ENCODE data around the gene SASH1. TPM values are rescaled to one million over a fixed set of nuclear protein-coding genes. Genes with fewer than 3 reads are reported as not detected.

Gene SASH1
- total and polyA plus RNA-seq, 9 of the 15 experiments (the other 6 are each of a cell fraction or from before 2014, with no cell fraction given), result 0.35 to 3.5 (median 1.6) TPM

DNA sequence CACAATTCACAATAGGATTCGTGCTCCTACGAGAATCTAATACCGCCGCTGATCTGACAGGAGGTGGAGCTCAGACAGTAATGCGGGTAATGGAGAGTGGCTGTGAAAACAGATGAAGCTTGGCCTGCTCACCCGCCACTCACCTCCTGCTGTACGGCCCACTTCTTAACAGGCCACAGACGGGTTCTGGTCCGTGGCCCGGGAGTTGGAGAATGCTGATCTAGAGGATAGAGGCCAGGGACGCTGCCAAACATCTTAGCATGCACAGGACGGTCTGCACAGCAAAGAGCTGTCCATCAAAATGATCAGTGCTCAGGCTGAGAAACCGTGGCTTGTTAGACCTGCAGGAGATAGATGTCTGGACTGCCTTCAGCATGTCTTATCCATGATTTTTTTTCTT, 186.4 kb downstream of the SASH1 start:
- peak; percentile 48; the same call in 1 of the 2 replicates for TF ChIP-seq PKNOX1 (IDR thresholded peaks at IDR 0.05)
- no peak for TF ChIP-seq ZNF77 (CRISPR knock-in tag; IDR thresholded peaks at IDR 0.05)
- peaks cover 0 to 4% of the 10 kb centered on the region in 2 experiments; a peak in 3 of 5 replicates for H3K4me1 ChIP-seq (replicated peaks in 1 of 2; ENCODE audit: control insufficient read depth in 2 of 2, insufficient read depth in 2 of 2, low read length in 2 of 2)
- H3K9ac ChIP-seq (ENCODE audit: insufficient read depth in 1 of 2, low read depth in 2 of 2, low read length in 2 of 2), result no peak overlapping the region
- no peaks in the 10 kb centered on the region for H3K9me1 ChIP-seq (ENCODE audit: control insufficient read depth, insufficient read depth, low read length)
- in situ Hi-C loops (cut with MboI), result no loop called here
- DNase-seq (ENCODE audit: extremely low read depth in 1 of 4, low spot score in 3 of 4), result no peak
- H3K27me3 ChIP-seq (ENCODE audit: control insufficient read depth in 2 of 2, insufficient read depth in 2 of 2, low read length in 2 of 2), result peaks cover 0 to 9% of the 10 kb centered on the region in 2 experiments; a peak in 2 of 5 replicates
- no peak overlapping the region for H3K4me3 ChIP-seq
- no peak for FAIRE-seq
- H4K20me1 ChIP-seq (replicated peaks; ENCODE audit: control insufficient read depth, insufficient read depth, low read length), result no peaks in the 10 kb centered on the region
- H3K9me3 ChIP-seq (replicated peaks; ENCODE audit: control insufficient read depth, insufficient read depth, low read depth, low read length), result no peaks in the 10 kb centered on the region
- CTCF ChIA-PET (ENCODE audit: low intra/inter-chr PET ratio), result interaction anchor here (0.5 kb wide), 1 partner anchor 1020 kb away, joined by 6 read pairs; no protein-coding TSS in a partner anchor
- no peak overlapping the region for H3K4me2 ChIP-seq (ENCODE audit: insufficient read depth, low read length)
- WGBS (ENCODE audit: insufficient coverage, low coverage, missing lambda C conversion rate), result 44% methylated on average over 13 of the region's 13 CpGs
- H3K27ac ChIP-seq (ENCODE audit: extremely low read depth, low read depth, low read length), result no peak overlapping the region
- POLR2A ChIA-PET, result interaction anchor here (1.0 kb wide), 1 partner anchor 1072 kb away, joined by 4 read pairs; no protein-coding TSS in a partner anchor
- intact Hi-C loops (cut with micrococcal nuclease), result no loop called here
- H2AFZ ChIP-seq (ENCODE audit: low read depth, low read length), result no peak overlapping the region
- no peak for ATAC-seq
- no peaks in the 10 kb centered on the region for H3K36me3 ChIP-seq (ENCODE audit: control insufficient read depth, insufficient read depth, low read length)
- H3K79me2 ChIP-seq (ENCODE audit: control insufficient read depth, insufficient read depth, low read length), result no peaks in the 10 kb centered on the region
- BruUV-seq (replicated peaks), result no TSS peak

DNA sequence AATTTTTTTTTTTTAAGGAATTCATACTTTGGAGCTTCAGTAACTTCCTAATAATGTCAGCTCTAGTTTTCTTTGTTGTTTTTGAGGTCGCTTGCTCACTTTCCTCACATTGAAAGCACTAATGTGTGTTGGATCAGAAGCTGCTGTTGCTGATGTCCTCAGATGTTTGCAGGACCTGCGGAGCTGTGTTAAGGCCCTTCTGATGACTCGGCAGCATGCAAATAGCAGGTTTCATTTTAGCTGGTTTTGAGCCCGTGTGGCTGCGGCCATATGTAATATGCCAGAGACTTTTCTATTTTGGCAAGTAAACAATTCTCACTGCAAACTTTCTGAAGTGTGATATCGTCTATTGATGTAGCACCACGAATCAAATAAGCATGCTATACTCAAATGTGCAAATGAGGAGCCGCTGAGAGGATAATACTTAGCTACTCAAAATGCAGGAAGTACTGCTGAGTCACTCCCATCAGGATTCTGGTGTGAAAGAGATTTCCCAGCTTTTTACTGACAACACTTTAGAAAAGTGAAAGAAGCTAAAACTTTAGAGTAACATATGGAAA, 187.8 kb downstream of the SASH1 start:
- CTCF ChIA-PET (ENCODE audit: low intra/inter-chr PET ratio), result no interaction called here
- peak; percentile 73 for FAIRE-seq
- POLR2A ChIA-PET, result interaction anchor here (0.7 to 1.2 kb wide), 3 partner anchors 8 to 13 kb away, joined by 3 to 5 read pairs (median 3); no protein-coding TSS in a partner anchor

More for the DNA sequence above, 187.8 kb downstream of the SASH1 start:
- H3K9ac ChIP-seq (ENCODE audit: insufficient read depth in 1 of 2, low read depth in 2 of 2, low read length in 2 of 2), result peak overlapping the region; percentile 32 to 53; a peak in 3 of 4 replicates
- peaks cover 0 to 4% of the 10 kb centered on the region in 2 experiments; a peak in 2 of 5 replicates for H3K4me1 ChIP-seq (replicated peaks in 1 of 2; ENCODE audit: control insufficient read depth in 2 of 2, insufficient read depth in 2 of 2, low read length in 2 of 2)
- H3K27ac ChIP-seq (ENCODE audit: extremely low read depth, low read depth, low read length), result peak overlapping the region; percentile 60
- H3K79me2 ChIP-seq (ENCODE audit: control insufficient read depth, insufficient read depth, low read length), result no peaks in the 10 kb centered on the region
- H3K36me3 ChIP-seq (ENCODE audit: control insufficient read depth, insufficient read depth, low read length), result no peaks in the 10 kb centered on the region
- ATAC-seq, result peak; percentile 91
- WGBS (ENCODE audit: insufficient coverage, low coverage, missing lambda C conversion rate), result 4% methylated on average over 8 of the region's 8 CpGs
- peak; percentile 36 to 76 (median 52) for DNase-seq (ENCODE audit: extremely low read depth in 1 of 4, low spot score in 3 of 4)
- no peaks in the 10 kb centered on the region for H4K20me1 ChIP-seq (replicated peaks; ENCODE audit: control insufficient read depth, insufficient read depth, low read length)
- H2AFZ ChIP-seq (ENCODE audit: low read depth, low read length), result peak overlapping the region; percentile 94
- intact Hi-C loops (cut with micrococcal nuclease), result no loop called here
- in situ Hi-C loops (cut with MboI), result no loop called here
- no peaks in the 10 kb centered on the region for H3K9me1 ChIP-seq (ENCODE audit: control insufficient read depth, insufficient read depth, low read length)
- H3K27me3 ChIP-seq (ENCODE audit: control insufficient read depth in 2 of 2, insufficient read depth in 2 of 2, low read length in 2 of 2), result peaks cover 0 to 9% of the 10 kb centered on the region in 2 experiments; a peak in 2 of 5 replicates
- H3K4me2 ChIP-seq (ENCODE audit: insufficient read depth, low read length), result peak overlapping the region; percentile 69
- no peaks in the 10 kb centered on the region for H3K9me3 ChIP-seq (replicated peaks; ENCODE audit: control insufficient read depth, insufficient read depth, low read depth, low read length)
- no peak overlapping the region for H3K4me3 ChIP-seq
- no TSS peak for BruUV-seq (replicated peaks)
